HG03039 (cell line): ENCODE results near the gene PRR36.
A peak's percentile ranks its signal among the peaks of the same experiment; 100 is the strongest.

Experiments used
- ATAC-seq: cut with Tn5 transposase; IDR thresholded peaks from one replicate; pipeline ENCODE4 v1.9.1; 2021; ENCODE audit warnings: mild to moderate bottlenecking, moderate library complexity; ENCODE audit not compliant: unreplicated experiment

Gene PRR36

DNA sequence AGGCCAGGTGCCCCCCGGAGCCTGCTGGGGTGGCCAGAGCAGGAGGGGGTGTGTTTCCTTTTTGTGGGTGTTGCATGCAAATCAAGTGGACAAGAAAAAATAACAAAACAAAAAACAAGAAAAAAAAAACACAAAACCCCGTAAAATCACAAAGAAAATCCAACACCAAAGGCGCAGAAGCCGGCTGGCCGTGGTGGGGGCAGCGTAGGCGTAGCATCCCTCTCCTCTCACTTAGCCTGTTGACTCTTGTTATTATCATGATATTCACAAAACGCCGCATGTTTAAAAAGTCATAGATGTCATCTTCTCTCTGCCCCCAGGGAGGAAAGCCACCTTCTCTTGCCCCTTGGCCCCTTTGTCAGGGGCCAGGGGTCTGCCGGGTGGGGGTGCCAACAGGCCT, 39.5 kb upstream of the PRR36 start:
- ATAC-seq, result no peak

DNA sequence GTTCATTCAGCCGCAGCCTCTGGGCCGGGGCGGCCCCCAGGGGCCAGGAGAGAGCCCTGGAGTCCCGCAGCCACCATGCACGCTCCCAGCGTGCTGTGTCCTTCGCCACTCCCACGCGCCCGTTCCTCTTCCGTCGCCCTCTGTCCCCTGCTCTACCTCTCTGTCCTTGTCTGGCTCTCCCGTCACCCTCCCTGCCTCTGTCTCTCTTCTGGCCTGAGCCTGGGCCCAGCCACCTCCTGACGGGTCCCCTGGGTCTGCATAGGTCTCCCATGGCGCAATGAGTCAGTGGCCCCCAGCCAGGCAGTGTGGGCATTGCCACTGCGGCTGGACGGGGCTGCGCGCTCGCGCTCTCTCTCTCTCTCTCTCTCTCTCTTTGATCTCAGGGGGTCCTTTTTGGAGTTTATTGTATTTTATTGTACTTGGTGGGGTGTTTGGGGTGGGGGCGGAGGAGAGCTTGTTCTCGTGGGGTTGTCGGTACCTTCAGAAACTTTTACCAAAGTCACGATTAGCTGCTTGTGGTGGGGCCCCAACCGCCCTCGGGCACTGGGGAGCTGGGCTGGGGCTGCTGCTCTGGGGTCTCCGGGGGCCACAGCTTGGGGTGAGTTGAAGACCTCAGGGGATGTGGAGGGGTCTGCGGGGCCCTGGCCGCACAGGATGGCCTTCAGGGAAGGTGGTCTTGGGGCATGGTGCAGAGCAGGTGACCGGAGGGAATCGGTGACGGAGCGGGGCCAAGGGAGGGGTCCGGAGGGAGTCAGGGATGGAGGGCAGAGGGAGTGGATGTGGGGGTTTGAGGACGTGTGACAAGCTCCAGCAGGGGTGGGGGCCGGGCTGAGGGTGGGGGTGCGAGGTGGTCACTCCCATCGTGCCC, 38.7 kb upstream of the PRR36 start:
- ATAC-seq, result no peak

DNA sequence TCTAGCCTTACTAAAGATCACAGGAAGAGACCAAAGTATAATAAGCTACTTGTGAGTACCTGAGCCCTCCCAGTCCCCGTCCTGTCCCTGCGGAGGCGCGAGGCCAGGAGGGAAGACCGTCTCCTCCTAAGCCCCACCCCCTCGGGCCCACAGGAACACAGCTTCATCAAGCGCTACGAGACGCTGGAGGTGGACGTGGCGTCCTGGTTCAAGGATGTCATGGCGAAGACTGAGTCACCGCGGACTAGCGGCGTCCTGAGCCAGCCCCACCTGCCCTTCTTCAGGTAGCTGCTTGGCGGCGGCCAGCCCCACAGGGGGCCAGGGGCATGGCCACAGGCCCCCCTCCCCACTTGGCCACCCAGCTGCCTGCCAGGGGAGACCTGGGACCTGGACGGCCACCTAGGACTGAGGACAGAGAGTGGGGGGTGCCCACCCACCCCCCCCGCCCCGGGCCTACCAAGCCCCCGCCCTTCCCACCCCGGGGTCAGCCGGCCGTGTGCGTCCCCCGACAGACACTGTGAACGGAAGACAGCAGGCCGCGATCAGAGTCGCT, 38.0 kb upstream of the PRR36 start:
- ATAC-seq, result no peak

GRCh38 chr19:7911508-7912143, 37.4 kb upstream of the PRR36 start:
- no peak for ATAC-seq

- no peak for ATAC-seq
Observed at GRCh38 chr19:7910321-7911161, 36.4 kb upstream of the PRR36 start.

- ATAC-seq, result no peak
Observed at GRCh38 chr19:7909471-7910067, 35.4 kb upstream of the PRR36 start.

DNA sequence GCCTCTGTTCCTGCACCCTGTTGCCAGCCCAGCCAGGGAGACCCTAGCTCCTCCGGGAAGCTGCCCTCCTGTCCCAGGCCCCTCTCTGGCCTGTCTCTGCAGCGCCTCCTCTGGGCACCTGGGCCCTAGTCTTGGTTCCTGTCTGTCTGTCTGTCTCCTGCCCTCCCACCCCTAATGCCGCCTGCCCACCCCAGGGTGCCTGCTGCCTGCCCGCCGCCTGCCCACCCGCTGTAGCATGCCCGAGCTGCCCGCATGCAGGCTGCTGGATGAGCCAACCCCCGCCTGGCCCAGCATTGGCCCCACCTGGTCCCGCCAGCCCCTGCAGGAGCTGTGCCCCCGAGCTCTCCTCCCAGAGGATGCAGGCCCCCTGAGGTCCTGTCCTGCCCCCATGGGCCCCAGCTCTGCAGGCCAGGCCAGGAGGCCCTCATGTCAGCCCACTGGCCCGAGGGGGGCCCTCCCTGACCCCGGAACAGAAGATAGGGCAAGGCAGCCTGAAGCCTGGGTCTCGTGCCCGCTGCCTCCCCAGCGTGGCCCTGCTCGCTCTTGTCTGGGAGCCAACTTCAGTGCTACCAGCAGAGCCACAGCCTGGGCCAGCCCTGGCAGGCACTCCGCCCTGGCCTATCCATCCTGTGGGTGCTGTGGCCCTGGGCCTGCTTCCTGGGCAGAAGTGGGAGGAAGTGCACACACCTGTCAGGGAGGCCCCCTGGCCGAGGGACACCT, 34.7 kb upstream of the PRR36 start:
- no peak for ATAC-seq

GRCh38 chr19:7908078-7908699, 34.0 kb upstream of the PRR36 start:
- ATAC-seq, result no peak

DNA sequence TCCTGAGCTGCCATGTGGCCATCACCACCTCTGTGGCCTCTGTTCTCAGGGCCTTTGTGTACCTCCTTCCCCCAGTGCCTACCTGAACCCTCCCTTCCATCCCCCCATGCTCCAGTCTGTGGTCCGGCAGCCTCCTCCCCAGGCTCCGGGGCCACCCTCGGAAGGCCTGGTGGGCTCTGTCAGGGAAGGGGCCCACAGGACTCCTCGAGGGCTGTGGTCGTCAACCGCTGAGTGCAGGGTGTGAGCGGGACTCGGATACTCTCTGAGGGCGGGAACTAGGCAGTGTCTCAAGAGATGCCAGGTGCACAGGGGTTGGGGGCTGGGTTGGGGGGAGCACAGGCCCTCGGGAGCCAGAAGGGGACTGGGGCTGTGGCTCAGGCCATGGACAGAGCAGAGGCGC, 33.4 kb upstream of the PRR36 start:
- no peak for ATAC-seq

DNA sequence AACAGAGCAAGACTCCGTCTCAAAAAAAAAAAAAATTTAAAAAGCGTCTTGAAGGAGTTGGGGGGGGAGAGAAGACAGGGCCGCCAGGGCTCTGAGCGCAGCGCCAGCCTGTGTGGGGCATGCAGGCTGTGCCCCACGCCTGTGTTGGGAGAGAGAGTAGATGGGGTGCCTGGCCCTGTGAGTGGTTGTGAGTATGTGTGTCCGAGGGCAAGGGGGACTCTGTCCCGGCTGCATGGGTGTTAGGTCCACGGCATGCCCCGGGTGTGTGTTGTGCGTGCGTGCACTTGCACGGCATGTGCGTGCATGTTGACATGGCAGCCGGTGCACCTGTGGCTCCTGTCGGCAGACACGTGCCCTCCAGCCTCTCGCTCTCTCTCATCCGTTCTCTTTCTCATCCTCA, 32.9 kb upstream of the PRR36 start:
- ATAC-seq, result no peak

DNA sequence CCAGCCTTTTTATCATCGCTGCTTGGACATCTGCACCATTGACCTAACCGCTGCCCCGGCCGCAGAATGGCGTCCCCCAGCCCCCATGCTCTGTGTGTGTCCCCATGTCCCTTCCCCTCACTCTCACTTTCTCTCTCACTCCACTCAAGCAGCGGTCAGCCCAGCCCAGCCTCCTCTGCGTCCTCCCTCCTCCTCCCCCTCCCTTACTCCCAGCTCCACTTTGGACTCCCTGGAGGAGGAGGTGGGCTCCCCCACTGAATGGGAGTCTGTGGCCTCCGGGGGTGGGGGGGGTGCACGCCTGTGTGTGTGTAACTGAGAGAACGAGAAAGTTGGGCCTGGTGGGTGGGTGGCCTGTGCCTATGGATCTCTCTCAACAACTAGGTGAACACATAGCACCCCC, 31.7 kb upstream of the PRR36 start:
- no peak for ATAC-seq

- no peak for ATAC-seq
Observed at GRCh38 chr19:7905268-7905667, 31.1 kb upstream of the PRR36 start.

DNA sequence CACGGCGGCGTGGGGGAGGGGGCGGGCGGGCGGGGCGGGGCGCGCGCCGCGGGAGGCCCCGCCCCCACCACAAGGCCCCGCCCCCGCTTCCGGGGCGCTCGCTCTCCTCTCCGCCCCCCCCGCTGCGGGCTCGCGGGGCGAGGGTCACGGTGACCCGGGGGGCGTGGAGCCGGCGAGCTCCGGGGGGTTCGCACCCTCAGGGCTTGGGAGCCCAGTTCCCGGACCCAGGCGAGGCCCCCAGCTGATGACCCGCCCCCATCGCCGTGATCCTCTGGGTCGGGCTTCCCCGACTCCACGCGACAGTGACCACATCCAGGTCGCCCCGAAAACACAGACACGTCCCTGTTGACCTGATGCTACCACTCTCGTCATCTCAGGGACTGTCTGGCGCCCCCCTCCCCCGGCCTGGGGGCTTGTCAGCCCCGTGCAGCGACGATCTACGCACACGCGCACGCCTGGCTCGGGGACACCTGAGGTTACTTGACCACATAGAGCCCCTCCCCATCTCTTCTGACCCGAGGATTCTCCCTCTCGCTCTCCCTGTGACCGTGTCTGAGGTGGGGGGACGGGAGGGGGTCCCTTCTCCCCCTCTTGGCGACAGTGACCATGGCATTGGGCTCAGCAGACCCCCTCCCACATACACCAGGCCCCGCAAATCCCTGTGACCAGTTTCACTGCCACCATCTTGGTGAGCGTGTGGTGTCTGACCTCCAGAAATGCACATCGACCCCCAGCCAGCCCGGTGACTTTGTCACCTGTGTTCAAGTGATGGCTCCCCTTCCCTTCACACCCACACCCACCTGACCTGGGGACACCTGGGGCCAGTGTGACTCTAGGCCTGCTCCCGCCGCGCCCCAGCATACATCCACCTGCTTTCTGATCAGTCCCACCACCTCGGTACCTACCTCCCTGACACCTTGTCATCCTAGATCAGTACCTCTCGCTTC, 30.2 kb upstream of the PRR36 start:
- ATAC-seq, result peak; percentile 19

GRCh38 chr19:7903244-7904073, 29.3 kb upstream of the PRR36 start, which contains the start of gene MAP2K7:
Gene MAP2K7 (plus strand): TSS chr19:7903877. CDS start chr19:7903945, 68 bp downstream.
- peak; percentile 83 for ATAC-seq

DNA sequence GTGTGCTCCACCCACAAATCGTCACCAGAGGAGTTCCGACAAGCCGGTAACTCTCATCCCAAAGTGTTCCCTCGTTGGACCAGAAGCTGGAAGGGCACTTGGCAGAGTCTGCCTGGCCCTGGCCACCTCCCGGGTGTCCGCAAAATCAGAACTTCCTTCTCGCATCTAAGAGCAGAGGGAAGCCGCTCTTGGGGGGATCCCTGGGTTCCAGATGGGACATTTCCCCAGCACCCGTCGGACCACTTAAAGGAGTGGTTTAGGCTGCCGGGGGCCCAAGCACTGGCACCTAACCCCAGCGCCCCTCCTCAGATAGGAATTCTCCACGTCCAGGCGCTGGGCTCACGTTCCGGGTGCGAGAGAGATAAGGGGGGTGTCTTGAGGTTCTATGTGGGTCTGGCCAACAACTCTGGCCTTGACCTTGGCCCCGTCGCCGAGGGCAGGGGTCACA, 28.6 kb upstream of the PRR36 start:
- no peak for ATAC-seq

- ATAC-seq, result no peak
Observed at GRCh38 chr19:7901337-7901736, 27.1 kb upstream of the PRR36 start.

GRCh38 chr19:7900931-7901330, 26.7 kb upstream of the PRR36 start:
- ATAC-seq, result no peak
